Measurements from ENCODE around the gene SPOPL.

Gene SPOPL

DNA sequence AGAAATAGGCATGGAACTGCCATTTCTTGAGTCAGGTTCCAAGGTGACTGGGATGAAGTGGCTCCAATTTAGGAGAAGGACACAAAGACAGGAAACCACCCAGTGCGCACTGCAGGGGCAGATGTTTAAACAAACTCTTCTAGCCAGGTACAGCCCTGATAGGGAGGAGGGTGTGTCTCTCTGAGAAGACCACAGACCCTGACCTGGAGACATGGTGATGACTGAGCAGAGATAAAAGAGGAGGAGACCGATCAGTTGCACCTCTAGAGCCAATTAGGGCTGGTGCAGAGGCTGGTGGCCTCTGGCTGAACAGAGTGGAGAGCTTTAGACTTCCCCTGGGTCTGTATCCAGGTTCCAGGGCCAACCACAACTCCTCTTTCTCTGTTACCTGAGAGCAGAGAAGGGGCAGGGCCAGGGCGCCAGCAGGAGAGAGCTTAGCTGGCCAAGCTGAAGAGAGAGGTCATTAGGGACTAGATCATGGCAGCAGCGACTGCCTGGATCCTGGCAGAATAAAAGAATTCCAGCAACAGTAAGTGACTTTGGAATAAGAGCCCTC lies 5.4 kb upstream of the SPOPL start:
- H3K4me3 ChIP-seq (ENCODE audit: low read depth, low read length), result no peak overlapping the region
- H3K36me3 ChIP-seq (ENCODE audit: control insufficient read depth, insufficient read depth, low read length), result no peaks in the 10 kb centered on the region
- H3K4me1 ChIP-seq (ENCODE audit: control insufficient read depth, insufficient read depth, low read length), result peaks cover 5% of the 10 kb centered on the region
- H3K9ac ChIP-seq (ENCODE audit: low read depth, low read length), result no peak overlapping the region
- H3K9me3 ChIP-seq (ENCODE audit: control insufficient read depth, insufficient read depth, low read length), result no peaks in the 10 kb centered on the region
- no peaks in the 10 kb centered on the region for H3K27me3 ChIP-seq (ENCODE audit: control insufficient read depth, insufficient read depth, low read length)

DNA sequence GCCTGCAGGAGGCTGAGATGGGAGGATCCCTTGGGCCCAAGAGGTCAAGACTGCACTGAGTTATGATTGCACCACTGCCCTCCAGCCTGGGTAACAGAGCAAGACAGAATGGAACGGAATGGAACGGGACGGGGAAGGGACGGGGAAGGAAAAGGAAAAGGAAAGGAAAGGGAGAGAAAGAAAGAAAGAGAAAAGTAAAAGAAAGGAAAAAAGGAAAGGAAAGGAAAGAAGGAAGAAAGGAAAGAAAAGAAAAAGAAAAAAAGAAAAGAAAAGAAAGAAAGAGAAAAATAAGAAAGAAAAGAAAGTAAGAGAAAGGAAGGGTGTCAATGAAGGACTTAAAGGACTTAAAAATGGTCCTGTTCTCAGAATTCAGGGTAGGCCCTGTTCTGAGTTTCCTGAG lies 4.3 kb upstream of the SPOPL start:
- no peaks in the 10 kb centered on the region for H3K27me3 ChIP-seq (ENCODE audit: control insufficient read depth, insufficient read depth, low read length)
- no peaks in the 10 kb centered on the region for H3K36me3 ChIP-seq (ENCODE audit: control insufficient read depth, insufficient read depth, low read length)
- H3K4me3 ChIP-seq (ENCODE audit: low read depth, low read length), result no peak overlapping the region
- peaks cover 5% of the 10 kb centered on the region for H3K4me1 ChIP-seq (ENCODE audit: control insufficient read depth, insufficient read depth, low read length)
- H3K9me3 ChIP-seq (ENCODE audit: control insufficient read depth, insufficient read depth, low read length), result no peaks in the 10 kb centered on the region
- no peak overlapping the region for H3K9ac ChIP-seq (ENCODE audit: low read depth, low read length)

DNA sequence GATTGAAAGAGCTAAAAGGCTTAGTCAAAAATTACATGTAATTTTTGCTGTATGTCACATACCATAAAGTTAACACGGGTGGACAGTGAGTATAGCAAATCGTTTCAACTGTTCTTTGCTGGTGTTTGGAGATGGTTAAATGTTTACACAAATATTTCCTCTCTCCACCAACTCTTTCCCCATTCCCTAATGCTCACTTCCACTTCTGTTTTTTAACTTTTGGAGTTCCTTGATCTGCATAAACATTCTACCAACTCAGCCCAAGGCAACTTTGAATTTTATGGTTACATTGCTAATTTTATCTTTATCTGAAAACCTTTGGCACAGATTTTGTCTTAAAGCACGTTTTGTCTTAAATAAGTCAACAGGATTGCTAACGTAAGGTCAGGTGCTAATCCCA lies 1.9 kb upstream of the SPOPL start:
- no peak overlapping the region for H3K4me3 ChIP-seq (ENCODE audit: low read depth, low read length)
- H3K4me1 ChIP-seq (ENCODE audit: control insufficient read depth, insufficient read depth, low read length), result peaks cover 2% of the 10 kb centered on the region
- H3K36me3 ChIP-seq (ENCODE audit: control insufficient read depth, insufficient read depth, low read length), result no peaks in the 10 kb centered on the region
- H3K9me3 ChIP-seq (ENCODE audit: control insufficient read depth, insufficient read depth, low read length), result no peaks in the 10 kb centered on the region
- H3K27me3 ChIP-seq (ENCODE audit: control insufficient read depth, insufficient read depth, low read length), result no peaks in the 10 kb centered on the region
- no peak overlapping the region for H3K9ac ChIP-seq (ENCODE audit: low read depth, low read length)

DNA sequence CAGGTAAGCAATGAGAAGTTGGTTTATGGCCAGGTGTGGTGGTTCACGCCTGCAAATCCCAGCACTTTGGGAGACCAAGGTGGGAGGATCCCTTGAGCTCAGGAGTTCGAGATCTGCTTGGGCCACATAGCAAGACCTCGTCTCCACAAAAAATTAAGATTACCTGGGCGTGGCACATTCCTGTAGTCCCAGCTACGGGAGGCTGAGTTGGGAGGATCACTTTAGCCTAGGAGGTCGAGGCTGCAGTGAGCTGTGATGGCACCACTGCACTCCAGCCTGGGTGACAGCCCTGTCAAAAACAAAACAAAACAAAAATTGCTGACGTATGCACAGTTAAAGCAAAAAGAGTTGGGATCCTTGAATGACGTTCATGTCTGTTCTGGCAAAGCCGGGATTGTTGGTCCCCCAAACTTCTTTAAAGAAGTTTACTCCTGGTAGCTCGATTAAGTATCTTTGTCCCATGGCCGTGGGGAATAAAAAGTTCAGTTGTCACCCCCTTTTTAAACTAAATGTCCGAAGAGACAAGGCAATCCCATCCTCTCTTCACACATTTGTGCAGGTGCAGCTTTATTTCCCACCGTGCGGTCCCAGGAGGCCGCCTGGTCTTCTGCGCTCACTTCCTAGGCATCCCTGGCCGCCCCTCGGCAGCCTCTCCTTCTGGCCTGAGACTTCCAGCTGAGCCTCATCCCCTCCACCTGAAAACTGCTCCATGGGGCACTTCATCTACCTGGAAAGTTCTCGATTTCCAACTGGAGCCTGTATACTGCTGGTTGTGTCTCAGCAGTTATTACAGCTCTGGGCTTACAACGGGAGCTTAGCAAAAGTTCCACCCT lies 762 bp upstream of the SPOPL start:
- Histone ChIP-seq H3K9ac (ENCODE audit: low read depth, low read length) (peak overlapping the region; percentile 89), H3K27me3 (ENCODE audit: control insufficient read depth, insufficient read depth, low read length) (no peaks in the 10 kb centered on the region), H3K9me3 (ENCODE audit: control insufficient read depth, insufficient read depth, low read length) (no peaks in the 10 kb centered on the region), H3K4me1 (ENCODE audit: control insufficient read depth, insufficient read depth, low read length) (peaks cover 2% of the 10 kb centered on the region), H3K36me3 (ENCODE audit: control insufficient read depth, insufficient read depth, low read length) (no peaks in the 10 kb centered on the region), H3K4me3 (ENCODE audit: low read depth, low read length) (peak overlapping the region; percentile 91)

DNA sequence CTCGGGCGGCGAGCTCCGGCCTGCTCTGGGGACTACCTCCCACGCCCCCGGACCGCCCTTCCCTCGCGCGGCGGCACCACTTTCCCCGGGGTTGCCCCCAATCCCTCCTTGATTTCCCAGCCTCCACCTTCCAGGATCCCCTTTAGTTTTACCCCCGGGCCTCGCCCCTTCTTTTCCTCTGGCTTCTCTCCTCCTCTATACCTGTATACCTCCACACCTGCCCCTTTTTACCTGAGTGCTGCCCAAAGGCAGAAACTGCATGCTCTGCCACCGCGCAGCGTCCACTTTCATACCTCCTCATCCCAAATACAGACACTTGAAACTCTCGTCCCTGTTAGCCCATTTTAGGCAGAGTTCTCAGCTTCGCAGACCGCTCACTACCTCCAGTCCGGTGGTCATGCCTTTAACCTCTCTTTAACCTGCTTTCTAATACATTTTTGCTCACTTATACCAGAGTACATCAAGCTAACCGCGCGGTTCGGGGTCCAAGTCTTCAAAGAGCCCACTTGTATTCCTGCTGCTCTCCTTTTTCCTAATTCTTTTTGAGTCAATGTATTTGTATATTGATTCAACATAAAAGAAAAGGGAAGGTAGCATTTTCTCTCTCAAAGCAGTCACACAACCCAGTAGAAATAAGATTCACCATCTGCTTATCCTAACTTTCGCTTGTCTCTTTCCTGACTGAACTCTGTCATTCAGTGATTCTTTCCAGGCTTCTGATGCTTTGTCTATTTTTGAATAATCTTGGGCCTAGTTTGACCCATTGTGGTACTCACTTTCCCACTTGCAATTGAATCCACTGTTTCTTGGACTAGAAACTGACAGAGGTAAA lies 901 bp downstream of the SPOPL start:
- Histone ChIP-seq H3K4me1 (ENCODE audit: control insufficient read depth, insufficient read depth, low read length) (peaks cover 2% of the 10 kb centered on the region), H3K27me3 (ENCODE audit: control insufficient read depth, insufficient read depth, low read length) (no peaks in the 10 kb centered on the region), H3K4me3 (ENCODE audit: low read depth, low read length) (peak overlapping the region; percentile 92), H3K36me3 (ENCODE audit: control insufficient read depth, insufficient read depth, low read length) (no peaks in the 10 kb centered on the region), H3K9ac (ENCODE audit: low read depth, low read length) (peak overlapping the region; percentile 82), H3K9me3 (ENCODE audit: control insufficient read depth, insufficient read depth, low read length) (no peaks in the 10 kb centered on the region)

DNA sequence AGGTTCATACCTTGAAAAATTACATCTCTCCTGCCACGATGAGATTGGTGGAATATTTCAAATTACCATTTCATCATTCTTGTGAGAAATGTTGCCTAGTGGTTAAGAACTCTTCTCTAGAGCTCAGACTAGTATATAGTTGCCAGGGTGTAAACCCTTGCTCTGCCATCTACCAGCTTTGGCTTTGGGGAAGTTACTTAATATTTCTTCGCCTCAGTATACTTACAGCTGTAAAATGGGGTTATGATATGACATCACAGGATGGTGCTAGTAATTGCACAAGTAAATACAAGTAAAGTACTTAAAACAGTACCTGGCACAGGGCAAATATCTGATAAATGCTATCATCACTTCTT lies 1.5 kb downstream of the SPOPL start:
- Histone ChIP-seq H3K9ac (ENCODE audit: low read depth, low read length) (peak overlapping the region; percentile 82), H3K4me3 (ENCODE audit: low read depth, low read length) (peak overlapping the region; percentile 92), H3K36me3 (ENCODE audit: control insufficient read depth, insufficient read depth, low read length) (no peaks in the 10 kb centered on the region), H3K4me1 (ENCODE audit: control insufficient read depth, insufficient read depth, low read length) (peaks cover 2% of the 10 kb centered on the region), H3K27me3 (ENCODE audit: control insufficient read depth, insufficient read depth, low read length) (no peaks in the 10 kb centered on the region), H3K9me3 (ENCODE audit: control insufficient read depth, insufficient read depth, low read length) (no peaks in the 10 kb centered on the region)

DNA sequence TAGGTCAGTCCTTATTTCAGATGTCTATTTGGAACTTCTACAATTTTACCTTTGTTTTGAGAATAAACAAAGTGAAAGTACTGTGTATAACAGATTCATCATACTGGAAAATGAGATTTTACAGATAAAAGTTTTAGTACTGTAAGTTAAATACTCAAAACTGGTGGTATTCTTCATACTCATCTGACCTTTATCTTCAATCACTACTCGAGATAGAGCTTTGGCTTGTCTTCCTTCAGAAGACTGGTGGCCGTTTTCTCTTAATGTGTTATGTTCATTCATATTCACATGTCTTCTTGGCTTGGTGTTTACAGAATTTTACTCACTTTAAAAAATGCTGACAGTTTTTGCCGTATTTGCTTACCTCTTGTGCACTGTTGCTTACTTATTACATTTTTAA lies 2.1 kb downstream of the SPOPL start:
- Histone ChIP-seq H3K4me3 (ENCODE audit: low read depth, low read length) (no peak overlapping the region), H3K36me3 (ENCODE audit: control insufficient read depth, insufficient read depth, low read length) (no peaks in the 10 kb centered on the region), H3K4me1 (ENCODE audit: control insufficient read depth, insufficient read depth, low read length) (peaks cover 2% of the 10 kb centered on the region)

DNA sequence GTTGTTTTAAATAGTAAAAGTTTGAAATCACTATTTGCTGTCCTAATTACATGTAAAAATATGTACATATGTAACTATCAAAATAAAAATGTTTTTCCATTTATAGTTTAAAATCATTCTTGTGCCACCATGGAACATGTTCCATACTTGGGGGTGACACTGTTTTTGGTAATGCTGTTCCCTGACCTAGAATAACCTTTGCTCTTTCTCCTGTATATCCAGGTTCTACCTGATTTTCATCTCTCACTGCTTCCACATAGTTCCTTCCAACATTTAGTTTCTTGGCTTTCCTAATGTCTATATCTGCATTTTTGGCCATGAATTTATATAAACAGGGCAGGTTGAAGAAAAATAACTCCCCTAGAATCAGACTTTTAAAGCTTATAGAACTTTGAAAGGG lies 2.5 kb downstream of the SPOPL start:
- Histone ChIP-seq H3K4me3 (ENCODE audit: low read depth, low read length) (no peak overlapping the region), H3K27me3 (ENCODE audit: control insufficient read depth, insufficient read depth, low read length) (no peaks in the 10 kb centered on the region), H3K36me3 (ENCODE audit: control insufficient read depth, insufficient read depth, low read length) (no peaks in the 10 kb centered on the region), H3K9ac (ENCODE audit: low read depth, low read length) (no peak overlapping the region), H3K4me1 (ENCODE audit: control insufficient read depth, insufficient read depth, low read length) (peaks cover 2% of the 10 kb centered on the region), H3K9me3 (ENCODE audit: control insufficient read depth, insufficient read depth, low read length) (no peaks in the 10 kb centered on the region)

More for the DNA sequence above, 2.1 kb downstream of the SPOPL start:
- Histone ChIP-seq H3K27me3 (ENCODE audit: control insufficient read depth, insufficient read depth, low read length) (no peaks in the 10 kb centered on the region), H3K9ac (ENCODE audit: low read depth, low read length) (no peak overlapping the region), H3K9me3 (ENCODE audit: control insufficient read depth, insufficient read depth, low read length) (no peaks in the 10 kb centered on the region)

DNA sequence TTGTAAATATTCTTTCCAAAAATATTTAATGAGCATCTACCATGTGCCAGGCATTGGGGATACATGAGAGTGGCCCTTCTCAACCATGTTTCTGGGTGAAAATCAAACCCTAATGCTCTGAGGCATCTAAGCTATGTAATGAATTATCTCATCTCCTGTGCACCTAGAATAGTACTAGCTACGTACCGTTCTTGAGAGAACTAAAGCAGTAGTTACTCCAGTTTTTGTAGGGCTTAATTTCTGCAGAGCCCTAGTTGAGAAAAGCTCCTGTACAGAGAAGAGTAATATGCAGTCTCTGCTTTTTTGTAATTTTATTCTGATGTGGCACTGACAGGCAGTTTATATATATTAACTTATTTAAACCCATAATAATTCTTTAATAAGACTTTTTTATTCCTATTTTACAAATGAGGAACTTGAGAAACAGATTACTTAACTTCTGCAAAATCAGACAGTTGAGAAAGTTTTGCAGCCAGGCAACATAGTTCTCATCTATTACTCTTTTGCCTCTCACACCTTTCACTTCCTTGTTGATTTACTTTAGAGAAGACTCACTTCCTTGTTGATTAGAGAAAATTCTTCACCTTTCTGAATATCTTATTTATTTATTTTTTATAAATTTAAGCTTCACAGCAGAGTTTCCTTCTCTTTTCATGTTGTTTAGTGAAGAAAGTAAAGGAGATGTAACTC lies 3.1 kb downstream of the SPOPL start:
- no peaks in the 10 kb centered on the region for H3K27me3 ChIP-seq (ENCODE audit: control insufficient read depth, insufficient read depth, low read length)
- no peak overlapping the region for H3K9ac ChIP-seq (ENCODE audit: low read depth, low read length)
- no peak overlapping the region for H3K4me3 ChIP-seq (ENCODE audit: low read depth, low read length)
- no peaks in the 10 kb centered on the region for H3K9me3 ChIP-seq (ENCODE audit: control insufficient read depth, insufficient read depth, low read length)
- no peaks in the 10 kb centered on the region for H3K36me3 ChIP-seq (ENCODE audit: control insufficient read depth, insufficient read depth, low read length)
- H3K4me1 ChIP-seq (ENCODE audit: control insufficient read depth, insufficient read depth, low read length), result peaks cover 2% of the 10 kb centered on the region

DNA sequence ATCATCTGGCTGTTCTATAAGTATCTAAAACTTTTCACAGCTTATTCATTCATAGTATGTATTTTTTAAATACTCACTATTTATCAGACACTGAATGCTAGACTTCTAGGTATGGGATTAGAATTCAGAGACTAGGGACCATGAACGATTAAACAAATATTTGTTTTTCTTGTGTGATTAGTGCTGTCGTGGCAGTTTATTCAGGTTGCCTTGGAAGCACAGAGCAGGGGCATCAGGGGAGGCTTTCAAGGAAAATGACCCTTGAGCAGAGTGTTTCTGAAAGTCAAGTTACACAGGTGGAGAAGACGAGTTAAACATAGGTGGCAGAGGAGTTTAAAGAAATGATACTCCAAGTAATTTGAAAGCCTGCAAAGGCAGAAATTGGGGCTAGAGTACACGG lies 5.7 kb downstream of the SPOPL start:
- no peaks in the 10 kb centered on the region for H3K9me3 ChIP-seq (ENCODE audit: control insufficient read depth, insufficient read depth, low read length)

DNA sequence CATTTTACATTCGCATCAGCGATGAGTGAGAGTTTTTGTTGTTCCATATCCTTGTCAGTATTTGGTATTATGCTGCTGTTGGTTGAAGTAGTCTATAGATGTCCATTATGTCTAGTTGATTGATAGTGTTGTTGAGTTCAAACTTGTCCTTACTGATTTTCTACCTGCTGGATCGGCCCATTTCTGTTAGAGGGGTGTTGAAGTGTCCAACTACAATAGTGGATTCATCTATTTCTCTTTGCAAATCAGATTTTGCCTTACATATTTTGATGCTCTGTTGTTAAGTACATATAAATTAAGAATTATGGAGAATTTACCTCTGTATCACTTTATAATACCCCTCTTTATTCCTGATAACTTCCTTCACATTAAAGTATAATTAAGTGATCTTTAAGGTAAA lies 8.7 kb downstream of the SPOPL start:
- Histone ChIP-seq H3K4me1 (ENCODE audit: control insufficient read depth, insufficient read depth, low read length) (no peaks in the 10 kb centered on the region), H3K9me3 (ENCODE audit: control insufficient read depth, insufficient read depth, low read length) (no peaks in the 10 kb centered on the region), H3K4me3 (ENCODE audit: low read depth, low read length) (no peak overlapping the region), H3K36me3 (ENCODE audit: control insufficient read depth, insufficient read depth, low read length) (no peaks in the 10 kb centered on the region), H3K9ac (ENCODE audit: low read depth, low read length) (no peak overlapping the region), H3K27me3 (ENCODE audit: control insufficient read depth, insufficient read depth, low read length) (no peaks in the 10 kb centered on the region)

More for the DNA sequence above, 5.7 kb downstream of the SPOPL start:
- Histone ChIP-seq H3K36me3 (ENCODE audit: control insufficient read depth, insufficient read depth, low read length) (no peaks in the 10 kb centered on the region), H3K4me1 (ENCODE audit: control insufficient read depth, insufficient read depth, low read length) (peaks cover 2% of the 10 kb centered on the region), H3K4me3 (ENCODE audit: low read depth, low read length) (no peak overlapping the region), H3K9ac (ENCODE audit: low read depth, low read length) (no peak overlapping the region), H3K27me3 (ENCODE audit: control insufficient read depth, insufficient read depth, low read length) (no peaks in the 10 kb centered on the region)

Data from iPS-15b (cell line).